ENCODE data around the gene ENOX1.

ENOX1 gene

GRCh38 chr13:43245374-43245964 is 541.3 kb downstream of the ENOX1 start:
- no peak for TF ChIP-seq CTCF (conservative IDR thresholded peaks at IDR 0.05)
- no peak overlapping the region for H3K27ac ChIP-seq

- TF ChIP-seq CTCF (conservative IDR thresholded peaks at IDR 0.05) = no peak
- H3K27ac ChIP-seq = no peak overlapping the region
These were observed 542.3 kb downstream of the ENOX1 start for GRCh38 chr13:43244481-43244880.

GRCh38 chr13:43243711-43244110 is 543.1 kb downstream of the ENOX1 start:
- TF ChIP-seq CTCF (conservative IDR thresholded peaks at IDR 0.05) = no peak
- H3K27ac ChIP-seq = no peak overlapping the region

- no peak overlapping the region for H3K27ac ChIP-seq
These were observed 544.7 kb downstream of the ENOX1 start for GRCh38 chr13:43242040-43242439.

GRCh38 chr13:43240278-43240677 is 546.5 kb downstream of the ENOX1 start:
- TF ChIP-seq CTCF (conservative IDR thresholded peaks at IDR 0.05) = no peak
- H3K27ac ChIP-seq = no peak overlapping the region

More at GRCh38 chr13:43242040-43242439, 544.7 kb downstream of the ENOX1 start:
- TF ChIP-seq CTCF (conservative IDR thresholded peaks at IDR 0.05) = no peak

- no peak for TF ChIP-seq CTCF (conservative IDR thresholded peaks at IDR 0.05)
These were observed 547.4 kb downstream of the ENOX1 start for GRCh38 chr13:43239275-43239840.

GRCh38 chr13:43238341-43239083 is 548.3 kb downstream of the ENOX1 start:
- no peak overlapping the region for H3K27ac ChIP-seq
- TF ChIP-seq CTCF (conservative IDR thresholded peaks at IDR 0.05) = no peak

More at GRCh38 chr13:43239275-43239840, 547.4 kb downstream of the ENOX1 start:
- H3K27ac ChIP-seq = no peak overlapping the region
